ENCODE data around the gene SEC11C. TPM values are rescaled to one million over a fixed set of nuclear protein-coding genes. Genes with fewer than 3 reads are reported as not detected.

The SEC11C gene
- total and polyA plus RNA-seq, 2 of the 13 experiments (the other 11 are each of a cell fraction or from before 2014, with no cell fraction given) = 71.9 to 297 TPM

- peaks cover 9% of the 10 kb centered on the region for H3K4me1 ChIP-seq (ENCODE audit: insufficient read depth, low read length)
- in situ Hi-C loops (cut with HindIII; ENCODE audit: extremely low pct_ligation_motif_present, low pct_unique_long_range_greater_than_20kb) = no loop called here
- no peak for TF ChIP-seq ZNF713 (CRISPR knock-in tag; IDR thresholded peaks at IDR 0.05)
- no peak for TF ChIP-seq ZEB1 (IDR thresholded peaks at IDR 0.05; ENCODE audit: insufficient replicate concordance, low read depth)
- no peak for TF ChIP-seq IKZF1 (IDR thresholded peaks at IDR 0.05)
- TF ChIP-seq ZNF878 (CRISPR knock-in tag; IDR thresholded peaks at IDR 0.05) = no peak
- TF ChIP-seq RARA (CRISPR knock-in tag; IDR thresholded peaks at IDR 0.05) = no peak
- no peak for TF ChIP-seq TCF7L2 (IDR thresholded peaks at IDR 0.05; ENCODE audit: low read depth, low read length)
- no peak for TF ChIP-seq ZHX2 (IDR thresholded peaks at IDR 0.05; ENCODE audit: low read depth)
- no peak for TF ChIP-seq ZHX2 (CRISPR knock-in tag; IDR thresholded peaks at IDR 0.05; ENCODE audit: borderline replicate concordance)
- no peak for TF ChIP-seq ZNF430 (CRISPR knock-in tag; IDR thresholded peaks at IDR 0.05)
- TF ChIP-seq LCORL (IDR thresholded peaks at IDR 0.05) = no peak
- no peak for TF ChIP-seq LCORL (CRISPR knock-in tag; IDR thresholded peaks at IDR 0.05)
- no peak for TF ChIP-seq ATF7 (IDR thresholded peaks at IDR 0.05)
- TF ChIP-seq ATF7 (CRISPR knock-in tag; IDR thresholded peaks at IDR 0.05) = no peak
- no peak for TF ChIP-seq FOXK2 (IDR thresholded peaks at IDR 0.05)
- no peak for TF ChIP-seq ZNF224 (CRISPR knock-in tag; IDR thresholded peaks at IDR 0.05)
- TF ChIP-seq, protein P1, sequence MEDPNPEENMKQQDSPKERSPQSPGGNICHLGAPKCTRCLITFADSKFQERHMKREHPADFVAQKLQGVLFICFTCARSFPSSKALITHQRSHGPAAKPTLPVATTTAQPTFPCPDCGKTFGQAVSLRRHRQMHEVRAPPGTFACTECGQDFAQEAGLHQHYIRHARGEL (CRISPR knock-in tag; IDR thresholded peaks at IDR 0.05) = no peak
- no peak for TF ChIP-seq NFYC (CRISPR knock-in tag; IDR thresholded peaks at IDR 0.05)
- TF ChIP-seq ZSCAN31 (CRISPR knock-in tag; IDR thresholded peaks at IDR 0.05; ENCODE audit: low read depth) = no peak
- TF ChIP-seq TFAP4 (IDR thresholded peaks at IDR 0.05; ENCODE audit: borderline replicate concordance, low read depth) = no peak
- no peak for TF ChIP-seq PCBP1 (IDR thresholded peaks at IDR 0.05; ENCODE audit: borderline replicate concordance, low read depth, low read length)
- no peak for TF ChIP-seq RXRB (CRISPR knock-in tag; IDR thresholded peaks at IDR 0.05; ENCODE audit: borderline replicate concordance)
- no peak for TF ChIP-seq ZNF788 (CRISPR knock-in tag; IDR thresholded peaks at IDR 0.05; ENCODE audit: borderline replicate concordance)
- H3K9ac ChIP-seq (ENCODE audit: insufficient read depth, low read depth, low read length) = no peak overlapping the region
- 88% methylated on average over 8 of the region's 8 CpGs for WGBS (ENCODE audit: low lambda C conversion rate)
- no peaks in the 10 kb centered on the region for H3K27me3 ChIP-seq (ENCODE audit: control insufficient read depth in 1 of 2, insufficient read depth in 2 of 2, low read length in 2 of 2)
- no peak overlapping the region for H3K4me3 ChIP-seq (replicated peaks in 1 of 3; ENCODE audit: insufficient read depth in 1 of 3, low read depth in 2 of 3, low read length in 3 of 3)
- no peak overlapping the region for H3K4me2 ChIP-seq (ENCODE audit: low read depth, low read length)
- BruUV-seq (replicated peaks) = no TSS peak
- H3K79me2 ChIP-seq (ENCODE audit: insufficient read depth, low read length) = peaks cover 40% of the 10 kb centered on the region
- POLR2A ChIA-PET = no interaction called here
- H3K9me3 ChIP-seq (ENCODE audit: low read length) = no peaks in the 10 kb centered on the region
- DNase-seq (ENCODE audit: low spot score) (no peak), FAIRE-seq (no peak), ATAC-seq (no peak)
- H2AFZ ChIP-seq (ENCODE audit: low read length) = no peak overlapping the region
- H3K27ac ChIP-seq (ENCODE audit: extremely low read length, insufficient read depth, low read length) = no peak overlapping the region
- no peaks in the 10 kb centered on the region; the same call in 1 of the 2 replicates for H4K20me1 ChIP-seq (ENCODE audit: insufficient read depth, low read length)
- CTCF ChIA-PET (ENCODE audit: low intra/inter-chr PET ratio, low total read pairs) = no interaction called here
- peaks cover 9 to 60% of the 10 kb centered on the region in 2 experiments; a peak in 4 of 5 replicates for H3K36me3 ChIP-seq (replicated peaks in 1 of 2; ENCODE audit: control insufficient read depth in 1 of 2, insufficient read depth in 2 of 2, low read length in 2 of 2)
- intact Hi-C loops (cut with micrococcal nuclease; ENCODE audit: unreplicated experiment) = no loop called here
Observed at GRCh38 chr18:59149416-59149815, 9.7 kb downstream of the SEC11C start.
